GM19455 (cell line): ENCODE data around the gene TTC9B.

Source experiments
- ATAC-seq: cut with Tn5 transposase; IDR thresholded peaks from one replicate; pipeline ENCODE4 v1.9.1; 2021; ENCODE audit not compliant: unreplicated experiment

TTC9B gene

GRCh38 chr19:40217934-40218890, at the start of gene TTC9B:
Gene TTC9B (minus strand): TSS chr19:40218384. CDS start chr19:40218381, 3 bp downstream.
- ATAC-seq: no peak

- ATAC-seq: no peak
Measured at GRCh38 chr19:40267601-40267997, 49.4 kb upstream of the TTC9B start.

GRCh38 chr19:40266912-40267600, 48.9 kb upstream of the TTC9B start:
- ATAC-seq: no peak

GRCh38 chr19:40266119-40266518, 47.9 kb upstream of the TTC9B start:
- ATAC-seq: no peak

GRCh38 chr19:40265763-40266099, 47.5 kb upstream of the TTC9B start:
- ATAC-seq: no peak

GRCh38 chr19:40265055-40265762, 47.0 kb upstream of the TTC9B start:
- no peak for ATAC-seq

GRCh38 chr19:40264314-40265054, 46.3 kb upstream of the TTC9B start:
- no peak for ATAC-seq

- no peak for ATAC-seq
Measured at GRCh38 chr19:40263440-40264313, 45.5 kb upstream of the TTC9B start.

- ATAC-seq: no peak
Measured at GRCh38 chr19:40262422-40262821, 44.2 kb upstream of the TTC9B start.

- no peak for ATAC-seq
Measured at GRCh38 chr19:40261631-40262030, 43.4 kb upstream of the TTC9B start.

GRCh38 chr19:40257096-40257517, 38.9 kb upstream of the TTC9B start:
- ATAC-seq: no peak

- no peak for ATAC-seq
Measured at GRCh38 chr19:40256512-40256911, 38.3 kb upstream of the TTC9B start.

GRCh38 chr19:40255619-40256166, 37.5 kb upstream of the TTC9B start:
- no peak for ATAC-seq

GRCh38 chr19:40254714-40255418, 36.7 kb upstream of the TTC9B start:
- ATAC-seq: no peak

GRCh38 chr19:40253611-40254092, 35.5 kb upstream of the TTC9B start:
- ATAC-seq: no peak

- ATAC-seq: no peak
Measured at GRCh38 chr19:40252395-40252794, 34.2 kb upstream of the TTC9B start.

- no peak for ATAC-seq
Measured at GRCh38 chr19:40251991-40252390, 33.8 kb upstream of the TTC9B start.

- no peak for ATAC-seq
Measured at GRCh38 chr19:40251244-40251643, 33.1 kb upstream of the TTC9B start.

- ATAC-seq: no peak
Measured at GRCh38 chr19:40249781-40250180, 31.6 kb upstream of the TTC9B start.
